GM11168 (cell line): Measurements from ENCODE around the gene NDUFAB1.
"Not testable (repeated sequence)": the region's sequence is repeated elsewhere in the genome, so short reads cannot be mapped to it uniquely, and the experiment has no call there.

ENCODE experiments used
- in situ Hi-C: fragments of 300-500 bp; cut with MboI; formaldehyde crosslinking; loops from one replicate; pipeline ENCODE4 v1.12.0; 2022; ENCODE audit warnings: low sequenced_read_pairs; ENCODE audit not compliant: unreplicated experiment

The NDUFAB1 gene

DNA sequence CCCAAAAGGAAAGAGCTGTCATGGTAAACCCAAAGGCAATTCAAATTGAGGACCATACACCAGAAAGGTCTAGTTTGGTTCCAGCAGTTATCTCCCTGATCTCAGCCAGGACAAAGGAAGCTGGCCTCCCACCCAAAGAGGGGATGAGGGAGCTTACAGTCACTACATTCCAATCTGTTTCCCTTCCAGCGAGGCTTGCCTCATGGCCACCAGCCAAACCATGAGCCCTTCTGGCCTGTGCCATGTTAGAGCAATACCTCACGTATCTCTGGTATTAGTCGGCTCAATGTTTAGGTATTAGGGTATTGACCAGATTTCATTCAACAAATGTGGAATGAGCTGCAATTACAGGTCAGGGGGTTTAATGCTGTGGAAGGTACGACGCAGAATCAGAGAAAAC is 8.4 kb downstream of the NDUFAB1 start:
- in situ Hi-C loops, result no loop called here

DNA sequence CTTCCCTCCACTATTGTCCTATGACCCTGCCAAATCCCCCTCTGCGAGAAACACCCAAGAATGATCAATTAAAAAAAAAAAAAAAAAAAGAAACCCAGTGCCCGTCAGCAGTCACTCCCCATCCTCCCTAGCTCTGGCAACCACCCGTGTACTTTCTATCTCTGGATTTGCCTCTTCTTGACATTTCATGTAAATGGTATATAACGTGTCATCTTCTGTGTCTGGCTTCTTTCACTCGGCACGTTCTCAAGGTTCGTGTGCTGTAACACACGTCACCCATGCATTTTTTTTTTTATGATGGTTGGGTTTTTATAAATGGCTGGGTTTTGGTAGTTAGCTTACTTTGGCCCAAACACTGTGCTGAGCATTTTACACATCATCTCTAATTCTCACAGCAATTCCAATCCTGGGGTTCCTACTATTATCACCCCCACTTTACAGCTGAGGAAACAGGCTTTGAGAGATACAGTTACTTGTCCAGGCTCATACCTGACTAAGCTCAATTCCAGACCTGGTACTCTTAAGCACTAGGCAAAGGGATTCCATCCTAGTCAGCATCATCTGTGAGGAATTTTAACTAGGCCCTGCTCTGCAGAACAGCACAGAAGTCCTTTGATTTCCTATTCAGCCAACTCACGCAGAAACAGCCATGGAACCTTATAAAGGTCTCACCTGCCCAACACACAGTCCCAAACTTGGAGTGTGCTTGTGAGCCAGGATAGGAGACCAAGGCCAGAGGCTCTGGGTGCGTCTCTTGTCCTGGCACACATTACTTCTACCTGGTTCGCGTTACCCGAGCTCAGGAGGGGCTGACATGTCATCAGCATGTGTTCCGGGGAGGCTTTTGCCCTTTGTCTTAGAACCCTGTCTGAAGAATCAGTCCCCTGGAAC is 11.7 kb downstream of the NDUFAB1 start:
- in situ Hi-C loops, result no loop called here

DNA sequence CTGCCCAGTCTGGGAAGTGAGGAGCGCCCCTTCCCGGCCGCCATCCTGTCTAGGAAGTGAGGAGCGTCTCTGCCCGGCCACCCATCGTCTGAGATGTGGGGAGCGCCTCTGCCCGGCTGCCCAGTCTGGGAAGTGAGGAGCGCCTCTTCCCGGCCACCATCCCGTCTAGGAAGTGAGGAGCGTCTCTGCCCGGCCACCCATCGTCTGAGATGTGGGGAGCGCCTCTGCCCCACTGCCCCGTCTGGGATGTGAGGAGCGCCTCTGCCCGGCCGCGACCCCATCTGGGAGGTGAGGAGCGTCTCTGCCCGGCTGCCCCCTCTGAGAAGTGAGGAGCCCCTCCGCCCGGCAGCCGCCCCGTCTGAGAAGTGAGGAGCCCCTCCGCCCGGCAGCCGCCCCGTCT is 12.8 kb downstream of the NDUFAB1 start:
- in situ Hi-C loops, result not testable (repeated sequence)

DNA sequence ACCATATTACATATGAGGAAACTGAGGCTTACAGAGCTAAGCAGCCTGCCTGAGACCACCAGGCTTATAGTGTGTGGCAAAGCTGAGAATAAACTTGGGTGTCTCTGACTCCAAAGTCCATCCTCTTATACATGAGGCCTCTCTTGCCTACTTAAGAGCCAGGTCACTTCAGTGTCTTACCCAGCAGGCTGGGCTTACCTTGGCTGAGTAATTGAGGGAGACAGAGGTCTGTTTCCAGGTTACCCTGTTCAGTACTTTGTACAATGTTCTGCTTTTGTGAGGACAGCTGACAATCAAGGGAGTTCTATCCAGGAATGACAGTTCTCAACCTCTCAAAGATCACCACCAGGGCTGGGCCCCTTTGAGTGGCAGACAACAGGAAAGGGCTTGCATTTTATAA is 14.4 kb downstream of the NDUFAB1 start:
- in situ Hi-C loops, result no loop called here

DNA sequence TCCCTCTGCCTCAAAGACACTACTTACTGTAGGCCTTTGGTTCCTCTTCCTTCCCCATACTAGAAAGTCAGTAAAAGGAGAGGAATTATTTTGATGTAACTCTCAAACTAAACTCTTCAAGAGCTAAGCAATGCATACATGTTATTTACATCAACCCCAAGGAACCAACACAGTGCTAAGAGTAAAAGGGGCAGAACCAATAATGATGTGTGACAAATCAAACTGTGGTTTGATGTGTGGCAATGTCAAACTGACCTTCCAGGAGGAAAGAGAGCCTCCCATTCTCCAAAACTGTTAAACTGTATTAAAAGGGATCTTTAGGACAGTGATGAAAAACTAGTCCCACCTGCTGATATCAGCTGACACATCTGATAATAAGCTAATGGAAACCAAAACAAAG is 15.7 kb downstream of the NDUFAB1 start:
- in situ Hi-C loops, result no loop called here

DNA sequence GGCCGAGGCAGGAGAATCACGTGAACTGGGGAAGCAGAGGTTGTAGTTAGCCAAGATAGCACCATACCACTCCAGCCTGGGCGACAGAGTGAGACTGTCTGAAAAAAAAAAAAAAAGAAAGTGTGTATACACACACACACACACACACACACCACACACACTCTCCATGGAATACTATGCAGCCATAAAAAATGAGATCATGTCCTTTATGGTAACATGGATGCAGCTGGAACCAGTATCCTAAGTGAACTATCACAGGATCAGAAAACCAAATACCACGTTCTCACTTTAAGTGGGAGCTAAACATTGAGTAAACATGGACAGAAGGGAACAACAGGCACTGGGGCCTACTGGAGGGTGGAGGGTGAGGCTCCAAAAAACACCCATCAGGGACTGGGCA is 16.7 kb downstream of the NDUFAB1 start:
- in situ Hi-C loops, result no loop called here

DNA sequence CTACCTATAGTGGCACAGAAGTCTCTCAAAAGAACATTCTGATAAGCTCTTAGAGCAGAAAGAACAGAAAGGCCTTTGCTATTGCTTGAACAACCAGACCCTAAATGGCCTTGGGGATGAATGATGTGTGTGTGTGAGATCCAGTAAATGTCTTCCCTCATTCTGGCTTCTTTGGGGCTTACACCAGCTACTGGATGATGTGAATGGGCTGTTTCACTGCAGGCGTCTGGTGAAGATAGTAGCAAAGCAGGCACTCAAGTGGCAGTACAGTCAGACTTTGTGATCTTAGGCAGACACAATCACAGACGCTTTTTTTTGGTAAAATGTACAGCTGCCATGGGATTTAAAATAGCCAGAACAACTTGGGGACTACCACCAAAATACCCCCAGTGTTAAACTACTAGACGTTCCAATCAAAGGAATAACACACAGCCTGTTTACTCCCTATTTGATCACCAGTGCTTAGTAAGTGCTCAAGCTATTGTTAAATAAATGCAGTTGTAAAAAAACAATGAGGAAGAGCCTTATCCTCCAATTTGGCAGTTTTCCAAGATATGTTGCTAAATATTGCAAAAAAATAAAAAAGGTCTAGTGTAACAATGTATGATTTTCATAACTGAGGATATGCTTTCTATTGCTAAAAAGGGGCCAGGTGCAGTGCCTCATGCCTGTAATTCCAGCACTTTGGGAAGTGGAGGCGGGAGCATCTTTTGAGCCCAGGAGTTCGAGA is 17.9 kb downstream of the NDUFAB1 start:
- in situ Hi-C loops, result no loop called here

DNA sequence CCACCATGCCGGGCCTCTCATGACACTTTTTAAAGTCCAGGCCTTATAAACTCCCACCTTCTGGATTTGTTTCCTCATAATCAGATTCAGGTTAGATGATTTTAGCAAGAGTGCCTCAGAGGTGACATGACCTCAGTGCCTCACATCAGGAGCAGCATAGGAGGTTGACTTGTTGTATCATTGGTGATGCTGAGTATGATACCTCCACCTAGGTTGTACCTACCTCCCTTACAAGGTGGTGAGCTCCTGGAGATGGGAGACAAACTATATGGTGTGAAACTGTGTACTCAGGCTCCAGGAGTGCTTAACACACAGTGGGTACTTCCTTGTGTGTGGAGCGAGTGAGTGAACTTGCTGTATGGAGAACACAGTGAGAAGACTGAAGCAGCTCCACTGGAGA is 18.6 kb downstream of the NDUFAB1 start:
- in situ Hi-C loops, result no loop called here

DNA sequence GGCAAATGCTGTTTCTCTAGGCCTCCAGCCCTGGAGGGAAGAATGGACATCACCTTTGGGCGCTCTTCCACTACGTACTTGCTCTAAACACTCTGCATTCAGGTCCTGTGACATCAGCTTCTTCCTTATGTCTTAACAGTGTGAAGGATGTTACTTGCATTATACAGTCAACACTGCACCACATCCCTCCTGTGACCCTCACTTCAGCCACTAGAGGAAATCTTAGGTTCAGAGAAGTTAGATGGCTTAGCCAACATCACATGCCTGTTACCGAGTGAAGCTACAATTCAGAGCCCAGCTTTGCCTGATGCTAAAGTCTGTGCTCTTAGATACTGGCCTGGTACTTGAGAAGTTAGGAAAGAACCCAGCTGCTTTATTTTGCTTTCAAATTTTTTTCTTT is 20.3 kb downstream of the NDUFAB1 start:
- in situ Hi-C loops, result no loop called here

DNA sequence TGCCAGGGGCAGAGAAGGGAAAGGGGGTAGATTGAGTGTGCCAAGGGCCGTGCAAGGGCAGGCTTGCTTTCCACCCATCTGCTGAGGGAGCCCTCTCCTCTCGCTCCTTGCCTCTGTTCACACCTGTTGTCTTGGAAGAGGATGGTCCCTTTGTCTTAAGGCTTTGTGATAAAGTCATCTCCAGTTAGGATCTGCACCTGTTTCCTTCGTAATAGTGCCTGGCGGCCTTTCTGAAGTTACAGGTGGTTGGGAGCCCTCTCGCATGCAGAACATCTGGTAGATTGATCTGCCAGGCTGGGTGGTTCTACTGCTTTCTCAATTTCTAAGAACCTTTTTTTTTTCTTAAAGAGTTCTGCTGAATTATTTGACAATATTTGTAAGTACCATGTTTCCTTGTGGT is 22.3 kb downstream of the NDUFAB1 start:
- in situ Hi-C loops, result no loop called here

DNA sequence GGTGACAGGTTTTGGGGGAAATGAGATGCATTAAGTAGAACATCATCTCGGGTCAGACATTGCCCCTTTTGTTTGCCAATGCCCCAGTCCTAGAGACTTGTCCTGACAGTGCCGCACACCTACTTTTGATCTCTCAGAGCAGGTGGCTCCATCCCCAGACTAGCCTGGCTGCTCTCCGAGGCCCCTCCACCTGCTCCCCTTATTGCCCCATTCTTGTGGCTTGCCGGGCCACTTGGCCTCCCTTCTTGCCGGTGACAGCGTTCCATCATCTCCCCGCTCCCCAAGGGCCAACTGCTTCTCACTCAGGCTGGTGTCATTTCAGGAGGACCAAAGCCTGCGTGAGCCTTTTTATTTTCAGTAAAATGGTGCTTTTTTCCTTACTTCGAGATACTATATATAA is 23.7 kb downstream of the NDUFAB1 start:
- in situ Hi-C loops, result no loop called here

DNA sequence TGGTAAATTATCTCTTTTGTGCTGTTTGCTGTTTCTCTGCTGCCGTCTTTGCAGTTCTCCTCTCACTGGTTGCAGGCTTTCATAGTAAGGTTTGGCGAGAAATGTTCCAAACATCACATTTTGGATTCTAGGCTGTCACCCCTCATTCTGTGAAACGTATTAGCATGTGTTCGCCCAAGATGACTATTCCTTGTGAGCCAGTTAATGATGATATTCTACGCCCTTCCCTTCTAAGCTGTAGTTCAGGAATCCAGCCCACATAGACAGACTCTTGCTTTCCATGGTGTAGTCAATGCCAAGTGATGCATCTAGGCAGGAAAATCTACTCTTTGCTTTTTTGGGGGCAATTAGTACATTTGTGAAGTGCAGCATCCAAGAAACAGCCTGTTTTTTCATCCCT is 24.2 kb downstream of the NDUFAB1 start:
- in situ Hi-C loops, result no loop called here

DNA sequence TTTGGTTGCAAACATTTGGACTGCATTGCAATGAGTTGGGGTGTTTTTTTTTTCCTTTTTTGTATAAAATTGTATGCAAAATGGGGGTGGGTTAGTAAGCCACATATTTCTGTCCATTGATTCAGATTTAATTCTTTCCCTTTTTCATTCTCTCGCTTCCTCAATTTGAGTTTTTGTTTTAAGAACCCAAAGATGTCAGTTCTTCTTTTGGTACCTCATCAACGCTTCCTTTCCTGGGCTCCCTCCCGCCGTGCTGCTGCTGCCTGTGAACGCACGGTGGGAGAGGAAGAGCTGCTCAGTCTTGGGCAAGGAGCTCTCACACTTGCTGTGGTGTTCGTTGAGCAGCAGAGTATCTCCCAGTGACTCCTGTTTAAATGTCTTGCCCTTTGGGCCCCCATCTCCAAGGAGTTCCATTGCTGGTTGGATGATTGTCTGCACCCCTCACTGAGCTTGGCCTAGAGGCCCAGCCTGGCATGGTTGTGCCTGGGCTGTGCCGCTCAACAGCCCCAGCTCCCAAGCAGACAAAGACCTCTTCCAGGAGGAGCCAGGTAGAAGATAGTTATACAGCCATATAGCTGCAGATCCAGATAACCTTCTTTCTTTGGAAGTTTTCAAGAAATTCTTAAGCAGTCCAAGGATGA is 25.0 kb downstream of the NDUFAB1 start:
- in situ Hi-C loops, result no loop called here

DNA sequence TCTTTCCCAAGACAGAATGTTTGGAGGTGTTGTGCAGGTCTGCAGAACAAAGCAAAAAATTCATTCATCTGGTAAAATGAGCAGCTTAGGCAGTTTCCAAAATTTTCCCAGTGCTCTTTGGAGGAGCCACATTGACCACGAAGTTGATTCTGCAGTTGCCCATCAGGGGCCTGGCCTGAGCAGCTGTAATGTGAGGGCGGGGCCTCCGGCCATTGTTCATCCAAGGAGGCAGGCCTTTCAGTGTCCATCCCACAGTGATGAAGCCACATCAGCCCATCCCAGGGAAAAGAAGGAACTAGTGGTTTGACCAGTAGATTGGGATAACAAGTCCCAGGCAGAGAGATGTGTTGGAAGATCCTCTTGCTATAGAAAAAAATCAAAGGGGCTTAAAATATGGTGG is 28.5 kb downstream of the NDUFAB1 start:
- in situ Hi-C loops, result no loop called here

DNA sequence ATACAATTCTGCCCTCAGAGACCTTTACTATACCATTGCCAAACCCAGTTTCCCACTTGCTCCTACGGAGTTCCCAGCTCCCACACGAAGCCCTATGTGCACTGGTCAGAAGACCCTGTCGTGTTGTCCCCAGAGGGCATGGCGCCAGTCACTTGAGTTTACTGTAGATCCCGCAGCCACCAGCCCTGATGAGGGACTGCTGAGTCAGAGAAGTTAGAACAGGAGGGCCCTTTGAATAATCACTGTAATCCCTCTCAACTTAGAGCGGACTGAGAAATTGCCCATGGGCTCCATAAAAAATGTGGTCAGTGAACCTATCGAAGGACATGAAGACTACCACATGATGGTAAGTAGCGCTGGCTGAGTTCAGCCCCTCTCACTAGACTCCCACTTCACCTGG is 29.4 kb downstream of the NDUFAB1 start:
- in situ Hi-C loops, result no loop called here

DNA sequence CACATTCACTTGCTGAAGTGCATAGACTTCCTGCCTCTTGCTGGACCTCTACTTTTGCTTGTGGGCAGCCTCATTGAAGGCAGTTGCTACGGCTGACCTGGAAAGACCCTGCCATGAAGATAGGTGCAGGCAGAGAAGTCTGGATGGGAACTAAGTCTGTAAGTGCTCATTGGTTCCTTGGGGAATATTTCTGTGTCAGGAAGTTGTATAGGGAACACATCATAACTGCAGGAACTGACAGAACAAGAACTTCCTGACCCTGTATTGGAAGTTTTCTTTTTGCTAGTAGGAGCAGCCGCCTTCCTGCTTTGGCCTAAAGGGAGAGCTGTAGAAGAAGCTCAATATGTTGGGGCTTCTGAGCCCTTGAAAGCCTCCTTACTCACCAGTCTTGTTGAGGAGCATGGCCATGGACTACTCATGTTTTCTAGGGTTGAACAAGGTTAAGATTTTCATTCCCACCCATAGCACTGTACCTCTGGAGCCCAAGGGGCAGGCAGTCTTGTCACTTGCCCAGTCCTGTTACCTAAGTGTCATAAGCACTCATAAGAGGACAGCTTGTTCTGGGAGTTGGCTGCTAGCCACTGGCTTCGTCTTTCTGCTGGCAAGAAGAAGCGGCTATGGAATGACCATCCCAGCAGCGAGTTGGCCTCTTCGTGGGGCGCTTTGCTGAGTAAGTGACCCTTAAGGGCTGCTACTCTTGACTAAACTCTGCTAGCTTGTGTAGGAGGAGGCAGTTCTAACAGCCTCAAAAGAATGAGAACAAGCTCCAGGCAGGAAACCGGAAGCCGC is 31.3 kb downstream of the NDUFAB1 start:
- in situ Hi-C loops, result no loop called here

DNA sequence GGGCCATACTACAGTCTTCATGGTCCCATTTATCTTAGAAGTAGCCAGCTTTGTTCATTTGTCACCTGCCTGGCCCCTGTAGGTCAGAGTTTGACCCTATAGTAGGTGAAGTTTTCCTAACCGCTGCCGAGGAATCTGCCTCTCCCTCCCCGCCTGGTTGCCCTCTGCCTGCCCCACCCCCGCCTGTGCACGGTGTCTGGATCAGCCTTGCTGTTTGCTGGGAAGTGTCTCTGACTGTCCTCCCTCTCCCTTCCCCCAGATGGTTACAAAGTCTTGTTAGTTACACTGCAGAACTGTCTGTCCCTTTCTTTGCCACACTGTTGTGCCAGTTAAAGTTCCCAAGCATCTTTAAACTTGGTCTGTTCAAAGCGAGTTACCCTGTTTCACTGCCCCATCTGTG is 32.9 kb downstream of the NDUFAB1 start:
- in situ Hi-C loops, result no loop called here

DNA sequence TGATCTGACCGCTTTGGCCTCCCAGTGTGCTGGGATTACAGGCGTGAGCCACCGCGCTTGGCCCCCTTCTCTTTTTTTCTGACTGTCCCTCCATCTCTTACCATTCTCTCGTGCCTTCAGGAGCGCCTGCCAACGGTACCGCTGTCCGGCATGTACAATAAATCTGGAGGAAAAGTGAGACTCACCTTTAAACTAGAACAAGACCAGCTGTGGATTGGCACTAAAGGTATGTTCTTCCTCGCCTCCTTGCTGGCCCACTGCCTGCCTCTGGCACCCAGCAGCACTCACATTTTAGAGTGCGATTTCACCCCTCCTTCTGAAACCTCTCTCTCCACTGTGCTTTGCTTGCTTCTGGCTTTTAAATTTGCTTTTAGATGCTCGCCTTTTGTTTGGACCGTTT is 33.6 kb downstream of the NDUFAB1 start:
- in situ Hi-C loops, result no loop called here

DNA sequence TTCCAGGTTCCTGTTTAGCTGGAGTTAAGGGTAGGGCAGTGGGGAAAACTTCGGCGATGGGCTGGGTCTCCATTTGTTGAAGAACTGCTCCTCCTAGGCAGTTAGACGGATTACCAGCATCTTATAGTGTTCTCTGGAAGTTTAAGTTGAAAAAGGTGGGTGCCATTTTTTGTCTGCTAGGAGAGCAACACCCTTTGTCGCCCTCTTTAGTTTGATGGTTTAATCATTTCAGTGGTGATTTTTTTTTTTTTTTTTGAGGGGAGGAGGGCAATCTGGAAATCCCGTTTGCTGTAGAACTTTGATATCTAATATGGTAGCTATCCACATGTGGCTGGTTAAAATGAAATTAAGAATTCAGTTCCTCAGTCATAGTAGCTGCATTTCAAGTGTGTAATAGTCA is 34.5 kb downstream of the NDUFAB1 start:
- in situ Hi-C loops, result no loop called here
